GM18517 (cell line): ENCODE data around the gene HOXB7.

ENCODE experiments used
- ATAC-seq: cut with Tn5 transposase; IDR thresholded peaks from one replicate; pipeline ENCODE4 v1.9.1; 2021; ENCODE audit warnings: mild to moderate bottlenecking, moderate library complexity; ENCODE audit not compliant: unreplicated experiment

Gene HOXB7

GRCh38 chr17:48611681-48612455 lies 1.1 kb upstream of the HOXB7 start:
- no peak for ATAC-seq

- no peak for ATAC-seq
Measured at GRCh38 chr17:48611213-48611612, 396 bp upstream of the HOXB7 start.

- no peak for ATAC-seq
Measured at GRCh38 chr17:48609759-48610281, 997 bp downstream of the HOXB7 start.

- no peak for ATAC-seq
Measured at GRCh38 chr17:48609033-48609432, 1.8 kb downstream of the HOXB7 start.

GRCh38 chr17:48608494-48608834 lies 2.4 kb downstream of the HOXB7 start:
- no peak for ATAC-seq

GRCh38 chr17:48606892-48607614 lies 3.8 kb downstream of the HOXB7 start:
- ATAC-seq, result no peak

GRCh38 chr17:48605991-48606891 lies 4.6 kb downstream of the HOXB7 start:
- no peak for ATAC-seq

- no peak for ATAC-seq
Measured at GRCh38 chr17:48605409-48605919, 5.4 kb downstream of the HOXB7 start.

- no peak for ATAC-seq
Measured at GRCh38 chr17:48604770-48605329, 6.0 kb downstream of the HOXB7 start, which contains the start of gene HOXB6. HOXB6 (minus strand) TSS chr17:48604986; CDS start chr17:48598150, 6,836 bp downstream.

GRCh38 chr17:48603959-48604769 lies 6.7 kb downstream of the HOXB7 start:
- ATAC-seq, result no peak

- no peak for ATAC-seq
Measured at GRCh38 chr17:48601539-48602425, 9.0 kb downstream of the HOXB7 start.

GRCh38 chr17:48601207-48601538 lies 9.6 kb downstream of the HOXB7 start:
- ATAC-seq, result no peak

GRCh38 chr17:48600244-48601098 lies 10.3 kb downstream of the HOXB7 start:
- ATAC-seq, result no peak

GRCh38 chr17:48599354-48599753 lies 11.5 kb downstream of the HOXB7 start:
- ATAC-seq, result no peak

- ATAC-seq, result no peak
Measured at GRCh38 chr17:48598736-48599135, 12.1 kb downstream of the HOXB7 start.

GRCh38 chr17:48597778-48598631 lies 12.8 kb downstream of the HOXB7 start:
- no peak for ATAC-seq

- ATAC-seq, result no peak
Measured at GRCh38 chr17:48597528-48597777, 13.4 kb downstream of the HOXB7 start.
